OCI-LY3 (cell line): ENCODE results near the gene CNOT9.

Experiments
- EZH2phosphoT487 ChIP-seq: fragments of 200-600 bp; shearing (Covaris generic); IDR thresholded peaks from 2 replicates; pipeline ENCODE4 v1.6.1; 2018; ENCODE audit warnings: antibody characterized with exemption, mixed run types, low read depth
- TF ChIP-seq, protein P1 (sequence below): fragments of 200-600, 300-600 bp; sonication (generic); IDR thresholded peaks from 2 replicates; pipeline ENCODE4 v1.5.1; 2014; ENCODE audit warnings: antibody characterized with exemption, low read length, low read depth

GRCh38 chr2:218605432-218605831 is 36.8 kb downstream of the CNOT9 start:
- TF ChIP-seq, protein P1, sequence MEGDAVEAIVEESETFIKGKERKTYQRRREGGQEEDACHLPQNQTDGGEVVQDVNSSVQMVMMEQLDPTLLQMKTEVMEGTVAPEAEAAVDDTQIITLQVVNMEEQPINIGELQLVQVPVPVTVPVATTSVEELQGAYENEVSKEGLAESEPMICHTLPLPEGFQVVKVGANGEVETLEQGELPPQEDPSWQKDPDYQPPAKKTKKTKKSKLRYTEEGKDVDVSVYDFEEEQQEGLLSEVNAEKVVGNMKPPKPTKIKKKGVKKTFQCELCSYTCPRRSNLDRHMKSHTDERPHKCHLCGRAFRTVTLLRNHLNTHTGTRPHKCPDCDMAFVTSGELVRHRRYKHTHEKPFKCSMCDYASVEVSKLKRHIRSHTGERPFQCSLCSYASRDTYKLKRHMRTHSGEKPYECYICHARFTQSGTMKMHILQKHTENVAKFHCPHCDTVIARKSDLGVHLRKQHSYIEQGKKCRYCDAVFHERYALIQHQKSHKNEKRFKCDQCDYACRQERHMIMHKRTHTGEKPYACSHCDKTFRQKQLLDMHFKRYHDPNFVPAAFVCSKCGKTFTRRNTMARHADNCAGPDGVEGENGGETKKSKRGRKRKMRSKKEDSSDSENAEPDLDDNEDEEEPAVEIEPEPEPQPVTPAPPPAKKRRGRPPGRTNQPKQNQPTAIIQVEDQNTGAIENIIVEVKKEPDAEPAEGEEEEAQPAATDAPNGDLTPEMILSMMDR = no peak
- TF ChIP-seq EZH2phosphoT487 = no peak
